Right lobe of liver (tissue), 6 donors: ENCODE results near the gene COL21A1. TPM values are rescaled to one million over a fixed set of nuclear protein-coding genes. Genes with fewer than 3 reads are reported as not detected.
A peak's percentile ranks its signal among the peaks of the same experiment; 100 is the strongest.

Experiments used
- ATAC-seq, 4 donors: fragments of 200-7000 bp; cut with Tn5 transposase; one replicate each; pipeline ENCODE4 v1.9.1; 2020; ENCODE audit warnings: mild to moderate bottlenecking in 4 of 4, moderate library complexity in 4 of 4
- DNase-seq, 3 donors: peaks; one replicate each; pipeline ENCODE4 v3.0.0-alpha.2; 2020
- H3K27ac ChIP-seq, 3 donors: fragments of 200-600 bp; one replicate each; pipeline ENCODE4 v1.8.0; 2022
- H3K27me3 ChIP-seq, 2 donors: fragments of 200-600 bp; one replicate each; pipeline ENCODE4 v1.8.0; 2022
- H3K36me3 ChIP-seq, 4 donors: fragments of 200-600 bp; sonication (generic) in 1 of 4; one replicate each; pipeline versions ENCODE4 v1.5.1 to v1.8.0; 2017 to 2022; ENCODE audit warnings: control low read depth in 1 of 4
- H3K4me1 ChIP-seq, 4 donors: fragments of 200-600 bp; sonication (generic) in 1 of 4; one replicate each; pipeline versions ENCODE4 v1.5.1 to v1.8.0; 2017 to 2022; ENCODE audit warnings: control low read depth in 1 of 4
- H3K4me3 ChIP-seq, 3 donors: fragments of 200-600 bp; one replicate each; pipeline ENCODE4 v1.8.0; 2022
- H3K9me3 ChIP-seq, 4 donors: fragments of 200-600 bp; sonication (generic) in 1 of 4; one replicate each; pipeline versions ENCODE4 v1.5.1 to v1.8.0; 2017 to 2022; ENCODE audit warnings: control low read depth in 1 of 4
- CTCF ChIP-seq, 4 donors: fragments of 200-600 bp in 3 of 4; fragments of 450-650 bp in 1 of 4; IDR thresholded peaks; one replicate each; pipeline versions ENCODE4 v1.5.1 to v1.8.0; 2016 to 2022; ENCODE audit warnings: antibody characterized with exemption in 4 of 4, mild to moderate bottlenecking in 2 of 4
- POLR2A ChIP-seq: fragments of 450-650 bp; IDR thresholded peaks from one replicate; pipeline ENCODE4 v1.6.1; 2017; ENCODE audit warnings: antibody characterized with exemption, mild to moderate bottlenecking
- WGBS: methylation state at CpG from one replicate; pipeline ENCODE4 v1.1.6; 2018; ENCODE audit warnings: low coverage, low lambda C conversion rate; ENCODE audit not compliant: insufficient coverage; ENCODE audit errors: missing lambda C conversion rate; 5-methylcytosine and 5-hydroxymethylcytosine counted together
- intact Hi-C, 2 donors: fragments of 100-400 bp; cut with DNase I; formaldehyde crosslinking; loops; one replicate each; pipeline versions ENCODE4 v1.11.2 to v1.14.1; 2022
- total RNA-seq, 6 experiments: library from RNA; depleted of rRNA in 2 of 6; stranded (reverse); fragments of >200 nt in 2 of 6; fragmentation: NEBNext Ultra II Directional in 3 of 6; extraction: Animal tissue kit (Norgen Biotek cat#: 25700) in 3 of 6; gene quantifications; one replicate each; pipeline versions ENCODE4 v1.1.0 to v1.2.4, GENCODE V29; 2016 to 2023
- donor health status: DM: no; HTN: yes; CAD: no.
- donor health status: DM: no; HTN: no; CAD: no.
- donor health status: DM: no; HTN: no; CAD: no.
- donor health status: DM: no; HTN: yes; CAD: no.
- donor health status: DM: no; HTN: yes; CAD: no.

COL21A1 gene
- total RNA-seq, 6 experiments from 2014 or later, result 0.11 to 0.73 (median 0.50) TPM

GRCh38 chr6:56244089-56244488 is 3.3 kb downstream of the COL21A1 start:
- ATAC-seq (peak in 3 of 4 donors; percentile 42 to 69 (median 59)), DNase-seq (no peak)
- H3K27me3 ChIP-seq, result no peaks in the 10 kb centered on the region
- intact Hi-C loops, result no loop called here
- TF ChIP-seq POLR2A, result no peak
- no peaks in the 10 kb centered on the region for H3K9me3 ChIP-seq
- no peak overlapping the region for H3K27ac ChIP-seq
- no peak overlapping the region for H3K4me3 ChIP-seq
- H3K36me3 ChIP-seq, result no peaks in the 10 kb centered on the region
- H3K4me1 ChIP-seq, result no peaks in the 10 kb centered on the region

- Histone ChIP-seq H3K27ac (no peak overlapping the region), H3K9me3 (no peaks in the 10 kb centered on the region), H3K4me1 (no peaks in the 10 kb centered on the region), H3K27me3 (no peaks in the 10 kb centered on the region), H3K36me3 (no peaks in the 10 kb centered on the region), H3K4me3 (no peak overlapping the region)
- DNase-seq (no peak), ATAC-seq (peak in 3 of 4 donors; percentile 14 to 54 (median 48))
- TF ChIP-seq POLR2A, result no peak
- TF ChIP-seq CTCF (IDR thresholded peaks at IDR 0.05), result no peak
- intact Hi-C loops, result no loop called here
- 50% methylated on average over 1 of the region's 2 CpGs for WGBS
Measured at GRCh38 chr6:56243518-56244070, 3.8 kb downstream of the COL21A1 start.

GRCh38 chr6:56242346-56242745 is 5.0 kb downstream of the COL21A1 start:
- Histone ChIP-seq H3K9me3 (no peaks in the 10 kb centered on the region), H3K4me3 (no peak overlapping the region), H3K4me1 (no peaks in the 10 kb centered on the region), H3K27me3 (no peaks in the 10 kb centered on the region), H3K27ac (no peak overlapping the region), H3K36me3 (no peaks in the 10 kb centered on the region)
- WGBS, result 17% methylated on average over 2 of the region's 2 CpGs
- DNase-seq (no peak), ATAC-seq (peak in 3 of 4 donors; percentile 49 to 55 (median 51))
- intact Hi-C loops, result no loop called here
- TF ChIP-seq POLR2A (no peak), CTCF (IDR thresholded peaks at IDR 0.05) (no peak)

- no peak for DNase-seq
- 59% methylated on average over 3 of the region's 5 CpGs for WGBS
Measured at GRCh38 chr6:56241124-56241802, 6.1 kb downstream of the COL21A1 start.

More at GRCh38 chr6:56241124-56241802, 6.1 kb downstream of the COL21A1 start:
- Histone ChIP-seq H3K9me3 (no peaks in the 10 kb centered on the region), H3K27ac (no peak overlapping the region), H3K27me3 (no peaks in the 10 kb centered on the region), H3K4me1 (no peaks in the 10 kb centered on the region), H3K36me3 (no peaks in the 10 kb centered on the region), H3K4me3 (no peak overlapping the region)
- intact Hi-C loops, result no loop called here
- peak in 2 of 4 donors; percentile 47 for ATAC-seq
- no peak for TF ChIP-seq POLR2A
- TF ChIP-seq CTCF (IDR thresholded peaks at IDR 0.05), result no peak
